Liver (tissue), 3 donors: ENCODE measurements around the gene OSBP2.

ENCODE experiments used
- ATF3 ChIP-seq: IDR thresholded peaks from 2 replicates; pipeline ENCODE4 v1.6.1; 2016; ENCODE audit warnings: antibody characterized with exemption
- CTCF ChIP-seq: fragments of 150-350 bp; IDR thresholded peaks from 2 replicates; pipeline ENCODE4 v1.5.1; 2017; ENCODE audit warnings: improper control_type of control experiment, low read depth, low read length; ENCODE audit not compliant: missing input control
- GABPA ChIP-seq, 2 donors: IDR thresholded peaks in 1 of 2; conservative IDR thresholded peaks in 1 of 2; 2 replicates each; pipeline ENCODE4 v1.6.1; 2016; ENCODE audit warnings: antibody characterized with exemption in 2 of 2, mild to moderate bottlenecking in 1 of 2, moderate library complexity in 1 of 2
- HNF4A ChIP-seq, 2 donors: conservative IDR thresholded peaks; 2 replicates each; pipeline ENCODE4 v1.6.1; 2016; ENCODE audit warnings: antibody characterized with exemption in 2 of 2, mild to moderate bottlenecking in 2 of 2
- MAX ChIP-seq: IDR thresholded peaks from 2 replicates; pipeline ENCODE4 v1.6.1; 2016; ENCODE audit warnings: antibody characterized with exemption
- RAD21 ChIP-seq, 2 donors: IDR thresholded peaks; 2 replicates each; pipeline ENCODE4 v1.6.1; 2016; ENCODE audit warnings: antibody characterized with exemption in 2 of 2, mild to moderate bottlenecking in 2 of 2
- SP1 ChIP-seq: IDR thresholded peaks from 2 replicates; pipeline ENCODE4 v1.6.1; 2018; ENCODE audit warnings: antibody characterized with exemption, mild to moderate bottlenecking
- TAF1 ChIP-seq: conservative IDR thresholded peaks from 2 replicates; pipeline ENCODE4 v1.6.1; 2016; ENCODE audit warnings: antibody characterized with exemption, mild to moderate bottlenecking
- YY1 ChIP-seq: IDR thresholded peaks from 2 replicates; pipeline ENCODE4 v1.6.1; 2016; ENCODE audit warnings: antibody characterized with exemption, mild to moderate bottlenecking
- TF ChIP-seq, protein P1 (sequence below): IDR thresholded peaks from 2 replicates; pipeline ENCODE4 v1.6.1; 2016; ENCODE audit warnings: antibody characterized with exemption, mild to moderate bottlenecking
- donor health status: healthy.
- donor health status: healthy.

- TF ChIP-seq CTCF (no peak), ATF3 (no peak), TAF1 (no peak), GABPA (IDR thresholded peaks at IDR 0.05 in 1 of 2, conservative IDR thresholded peaks at IDR 0.05 in 1 of 2) (no peak), MAX (no peak), HNF4A (conservative IDR thresholded peaks at IDR 0.05) (no peak), RAD21 (IDR thresholded peaks at IDR 0.05) (no peak), YY1 (no peak), SP1 (no peak)
- TF ChIP-seq, protein P1, sequence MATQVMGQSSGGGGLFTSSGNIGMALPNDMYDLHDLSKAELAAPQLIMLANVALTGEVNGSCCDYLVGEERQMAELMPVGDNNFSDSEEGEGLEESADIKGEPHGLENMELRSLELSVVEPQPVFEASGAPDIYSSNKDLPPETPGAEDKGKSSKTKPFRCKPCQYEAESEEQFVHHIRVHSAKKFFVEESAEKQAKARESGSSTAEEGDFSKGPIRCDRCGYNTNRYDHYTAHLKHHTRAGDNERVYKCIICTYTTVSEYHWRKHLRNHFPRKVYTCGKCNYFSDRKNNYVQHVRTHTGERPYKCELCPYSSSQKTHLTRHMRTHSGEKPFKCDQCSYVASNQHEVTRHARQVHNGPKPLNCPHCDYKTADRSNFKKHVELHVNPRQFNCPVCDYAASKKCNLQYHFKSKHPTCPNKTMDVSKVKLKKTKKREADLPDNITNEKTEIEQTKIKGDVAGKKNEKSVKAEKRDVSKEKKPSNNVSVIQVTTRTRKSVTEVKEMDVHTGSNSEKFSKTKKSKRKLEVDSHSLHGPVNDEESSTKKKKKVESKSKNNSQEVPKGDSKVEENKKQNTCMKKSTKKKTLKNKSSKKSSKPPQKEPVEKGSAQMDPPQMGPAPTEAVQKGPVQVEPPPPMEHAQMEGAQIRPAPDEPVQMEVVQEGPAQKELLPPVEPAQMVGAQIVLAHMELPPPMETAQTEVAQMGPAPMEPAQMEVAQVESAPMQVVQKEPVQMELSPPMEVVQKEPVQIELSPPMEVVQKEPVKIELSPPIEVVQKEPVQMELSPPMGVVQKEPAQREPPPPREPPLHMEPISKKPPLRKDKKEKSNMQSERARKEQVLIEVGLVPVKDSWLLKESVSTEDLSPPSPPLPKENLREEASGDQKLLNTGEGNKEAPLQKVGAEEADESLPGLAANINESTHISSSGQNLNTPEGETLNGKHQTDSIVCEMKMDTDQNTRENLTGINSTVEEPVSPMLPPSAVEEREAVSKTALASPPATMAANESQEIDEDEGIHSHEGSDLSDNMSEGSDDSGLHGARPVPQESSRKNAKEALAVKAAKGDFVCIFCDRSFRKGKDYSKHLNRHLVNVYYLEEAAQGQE: no peak
Observed at GRCh38 chr22:30892286-30892685, 197.6 kb downstream of the OSBP2 start.
